Ovary (tissue), 9 donors: Measurements from ENCODE around the gene TMTC4. TPM values are rescaled to one million over a fixed set of nuclear protein-coding genes. Genes with fewer than 3 reads are reported as not detected.

Experiments
- DNase-seq, 5 donors: peaks; one replicate each; pipeline ENCODE4 v3.0.0-alpha.2; 2019 to 2020
- H3K27ac ChIP-seq, 2 donors: fragments of 200-600 bp; one replicate each; pipeline versions ENCODE4 v1.5.1 to v1.8.0; 2019 to 2022
- H3K27me3 ChIP-seq: fragments of 200-600 bp; one replicate; pipeline ENCODE4 v1.8.0; 2022
- H3K36me3 ChIP-seq: fragments of 200-600 bp; sonication (generic); one replicate; pipeline ENCODE4 v1.5.1; 2019
- H3K4me1 ChIP-seq: one replicate; pipeline ENCODE4 v1.8.1; 2013; ENCODE audit warnings: mild to moderate bottlenecking, moderate library complexity; ENCODE audit not compliant: insufficient read depth
- H3K4me3 ChIP-seq: fragments of 200-600 bp; sonication (generic); one replicate; pipeline ENCODE4 v1.5.1; 2017
- H3K9me3 ChIP-seq, 2 donors: fragments of 200-600 bp in 1 of 2; sonication (generic) in 1 of 2; one replicate each; pipeline versions ENCODE4 v1.5.1 to v1.8.1; 2013 to 2019; ENCODE audit warnings: mild to moderate bottlenecking in 1 of 2, moderate library complexity in 1 of 2
- CTCF ChIP-seq, 3 donors: fragments of 450-650 bp in 2 of 3; fragments of 200-600 bp in 1 of 3; IDR thresholded peaks; one replicate each; pipeline versions ENCODE4 v1.5.1 to v1.8.0; 2016 to 2022; ENCODE audit warnings: antibody characterized with exemption in 3 of 3, mild to moderate bottlenecking in 1 of 3
- EP300 ChIP-seq: sonication (generic); formaldehyde crosslinking; IDR thresholded peaks from one replicate; pipeline ENCODE4 v1.6.1; 2017; ENCODE audit warnings: antibody characterized with exemption
- POLR2A ChIP-seq: fragments of 450-650 bp; IDR thresholded peaks from one replicate; pipeline ENCODE4 v1.6.1; 2017; ENCODE audit warnings: antibody characterized with exemption, mild to moderate bottlenecking, moderate library complexity
- WGBS, 3 donors: extraction: QIAGEN DNeasy Blood & Tissue Kit in 1 of 3; methylation state at CpG; one replicate each; pipeline versions ENCODE4 v1.1.5 to v1.1.7; 2013 to 2017; 5-methylcytosine and 5-hydroxymethylcytosine counted together
- intact Hi-C, 4 donors: fragments of 100-400 bp; cut with DNase I; formaldehyde crosslinking; loops; one replicate each; pipeline versions ENCODE4 v1.11.0 to v1.15.1; 2022 to 2023
- polyA plus RNA-seq, 2 donors: library from polyadenylated mRNA; stranded (reverse); fragments of 200-250 nt in 1 of 2; fragments of 350-450 nt in 1 of 2; fragmentation: Illumina TruSeq in 1 of 2; extraction: RNeasy Lipid Tissue Mini Kit (QIAGEN cat#74804) in 1 of 2; gene quantifications; one replicate each; pipeline ENCODE4 v1.2.3, GENCODE V29; 2013 to 2014
- total RNA-seq, 7 donors: library from RNA; depleted of rRNA in 2 of 7; stranded (reverse); fragments of >200 nt in 2 of 7; fragmentation: NEBNext Ultra II Directional in 3 of 7; extraction: Animal tissue kit (Norgen Biotek cat#: 25700) in 3 of 7; gene quantifications; one replicate each; pipeline versions ENCODE4 v1.1.0 to v1.2.4, GENCODE V29; 2016 to 2023
- donor health status: DM: no; HTN: no; CAD: no; lungs with moderate emphysema.
- donor health status: DM: no; HTN: no; CAD: no.
- donor health status: Bipolar disorder and iron deficiency.
- donor health status: DM: yes; HTN: yes; CAD: no.
- donor health status: DM: no; HTN: no; CAD: no.
- donor health status: DM: yes; HTN: yes; CAD: no.

The TMTC4 gene
- total and polyA plus RNA-seq, 9 donors = 5.9 to 22.4 (median 10.7) TPM

- intact Hi-C loops = no loop called here
Observed at GRCh38 chr13:100644371-100644770, 30.2 kb downstream of the TMTC4 start.

GRCh38 chr13:100637796-100638195 is 36.8 kb downstream of the TMTC4 start:
- TF ChIP-seq EP300 (no peak), POLR2A (no peak)
- Histone ChIP-seq H3K27ac (no peak overlapping the region), H3K9me3 (no peaks in the 10 kb centered on the region), H3K4me1 (no peaks in the 10 kb centered on the region), H3K27me3 (no peaks in the 10 kb centered on the region), H3K36me3 (no peaks in the 10 kb centered on the region), H3K4me3 (no peak overlapping the region)
- 78 to 84% (median 82%) methylated on average over 5 of the region's 5 CpGs for WGBS, 3 donors
- intact Hi-C loops = no loop called here
- no peak for DNase-seq

More at GRCh38 chr13:100644371-100644770, 30.2 kb downstream of the TMTC4 start:
- Histone ChIP-seq H3K9me3 (no peaks in the 10 kb centered on the region), H3K27ac (no peak overlapping the region), H3K4me1 (no peaks in the 10 kb centered on the region), H3K36me3 (no peaks in the 10 kb centered on the region), H3K27me3 (no peaks in the 10 kb centered on the region), H3K4me3 (no peak overlapping the region)
- no peak for DNase-seq
- no peak for TF ChIP-seq EP300
- TF ChIP-seq POLR2A = no peak
- no peak for TF ChIP-seq CTCF (IDR thresholded peaks at IDR 0.05)
- 38 to 45% (median 43%) methylated on average over 7 of the region's 7 CpGs for WGBS, 3 donors

GRCh38 chr13:100637380-100637779 is 37.2 kb downstream of the TMTC4 start:
- Histone ChIP-seq H3K9me3 (no peaks in the 10 kb centered on the region), H3K27ac (no peak overlapping the region), H3K27me3 (no peaks in the 10 kb centered on the region), H3K36me3 (no peaks in the 10 kb centered on the region), H3K4me3 (no peak overlapping the region), H3K4me1 (no peaks in the 10 kb centered on the region)
- TF ChIP-seq EP300 (no peak), POLR2A (no peak), CTCF (IDR thresholded peaks at IDR 0.05) (no peak)
- 85 to 90% (median 87%) methylated on average over 16 of the region's 16 CpGs for WGBS, 3 donors
- no peak for DNase-seq
- intact Hi-C loops = no loop called here

GRCh38 chr13:100636441-100636840 is 38.2 kb downstream of the TMTC4 start:
- H3K9me3 ChIP-seq = no peaks in the 10 kb centered on the region
- H3K36me3 ChIP-seq = no peaks in the 10 kb centered on the region
- intact Hi-C loops = no loop called here
- H3K27me3 ChIP-seq = no peaks in the 10 kb centered on the region
- no peak for TF ChIP-seq CTCF (IDR thresholded peaks at IDR 0.05)
- no peak for TF ChIP-seq EP300
- no peak for TF ChIP-seq POLR2A
- H3K27ac ChIP-seq = no peak overlapping the region
- no peak for DNase-seq
- WGBS, 3 donors = 89 to 92% (median 92%) methylated on average over 7 of the region's 7 CpGs
- H3K4me3 ChIP-seq = no peak overlapping the region
- H3K4me1 ChIP-seq = no peaks in the 10 kb centered on the region

GRCh38 chr13:100636004-100636403 is 38.6 kb downstream of the TMTC4 start:
- no peaks in the 10 kb centered on the region for H3K9me3 ChIP-seq
- DNase-seq = no peak
- H3K27ac ChIP-seq = no peak overlapping the region
- no peaks in the 10 kb centered on the region for H3K36me3 ChIP-seq
- no peaks in the 10 kb centered on the region for H3K4me1 ChIP-seq
- intact Hi-C loops = no loop called here
- TF ChIP-seq CTCF (IDR thresholded peaks at IDR 0.05) (no peak), EP300 (no peak), POLR2A (no peak)
- WGBS, 3 donors = 78 to 83% (median 81%) methylated on average over 7 of the region's 7 CpGs
- no peaks in the 10 kb centered on the region for H3K27me3 ChIP-seq
- H3K4me3 ChIP-seq = no peak overlapping the region
